Activated naive CD4-positive, alpha-beta T cell treated with anti-CD3 and anti-CD28 coated beads, Interleukin-2, amount 50 U/mL, for 16 hours (primary cell): ENCODE results near the gene LRP2.

Source experiments
- DNase-seq: peaks from one replicate; pipeline ENCODE4 v3.0.0-alpha.2; 2020

LRP2 gene

DNA sequence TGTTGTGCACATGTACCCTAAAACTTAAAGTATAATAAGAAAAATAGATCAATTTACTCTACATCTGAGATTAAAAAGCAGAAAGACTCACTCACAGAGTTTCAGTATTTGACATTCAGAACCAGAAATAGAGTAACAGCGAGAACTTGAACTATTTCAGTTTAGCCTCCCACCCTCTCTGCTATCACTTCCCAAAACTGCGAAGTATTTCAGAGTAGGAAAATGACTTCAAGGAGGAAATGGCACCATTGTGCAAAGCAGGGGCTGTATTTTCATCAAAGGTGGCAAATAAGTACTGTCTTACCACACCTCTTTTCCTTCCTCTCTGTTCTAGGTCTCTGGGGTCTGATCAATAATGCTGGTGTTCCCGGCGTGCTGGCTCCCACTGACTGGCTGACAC is 279.3 kb downstream of the LRP2 start:
- DNase-seq: no peak

DNA sequence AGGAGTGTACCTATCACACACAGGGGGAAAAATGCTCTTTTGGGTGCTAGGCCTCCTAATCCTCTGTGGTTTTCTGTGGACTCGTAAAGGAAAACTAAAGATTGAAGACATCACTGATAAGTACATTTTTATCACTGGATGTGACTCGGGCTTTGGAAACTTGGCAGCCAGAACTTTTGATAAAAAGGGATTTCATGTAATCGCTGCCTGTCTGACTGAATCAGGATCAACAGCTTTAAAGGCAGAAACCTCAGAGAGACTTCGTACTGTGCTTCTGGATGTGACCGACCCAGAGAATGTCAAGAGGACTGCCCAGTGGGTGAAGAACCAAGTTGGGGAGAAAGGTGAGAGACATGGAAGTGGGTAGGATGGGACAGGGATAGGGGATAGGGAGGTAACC is 280.8 kb downstream of the LRP2 start:
- no peak for DNase-seq

DNA sequence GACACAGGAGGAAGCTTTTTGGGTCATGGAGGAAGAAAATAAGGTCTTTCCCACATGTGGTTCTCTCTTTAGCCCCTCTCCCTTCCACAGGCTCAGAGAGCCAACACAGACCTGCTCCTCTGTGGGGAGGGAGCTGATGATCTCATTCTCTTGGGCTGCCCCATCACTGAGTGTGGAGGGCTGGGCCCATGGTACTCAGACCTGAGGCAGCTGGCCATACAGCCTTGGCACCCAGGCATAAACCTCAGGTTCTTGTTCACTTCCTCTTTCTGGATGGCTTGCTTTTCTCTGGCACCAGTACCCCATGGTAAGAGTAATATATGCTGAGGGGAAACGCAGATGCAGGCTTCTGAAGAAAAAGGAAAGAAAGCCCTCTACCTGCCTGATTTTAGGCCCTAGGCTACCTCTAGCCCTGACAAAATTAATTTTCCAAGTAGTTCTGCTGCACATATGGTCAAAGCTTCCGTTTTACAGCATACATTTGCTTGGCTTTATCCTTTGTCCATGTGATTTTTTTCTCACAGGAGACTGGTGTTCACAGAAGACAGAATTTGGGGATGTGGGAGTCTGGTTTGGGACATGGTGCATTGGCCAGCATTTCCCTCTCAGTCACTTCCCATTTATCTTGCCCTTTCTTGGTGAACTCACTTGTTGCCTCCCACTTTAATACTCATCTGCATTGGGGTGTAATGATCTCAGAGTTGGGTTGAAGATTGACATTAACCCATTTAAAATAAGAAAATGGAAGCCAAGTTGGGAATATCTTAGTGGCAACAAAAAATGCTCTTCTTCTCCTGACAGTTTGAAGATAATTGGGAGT is 281.9 kb downstream of the LRP2 start:
- no peak for DNase-seq

DNA sequence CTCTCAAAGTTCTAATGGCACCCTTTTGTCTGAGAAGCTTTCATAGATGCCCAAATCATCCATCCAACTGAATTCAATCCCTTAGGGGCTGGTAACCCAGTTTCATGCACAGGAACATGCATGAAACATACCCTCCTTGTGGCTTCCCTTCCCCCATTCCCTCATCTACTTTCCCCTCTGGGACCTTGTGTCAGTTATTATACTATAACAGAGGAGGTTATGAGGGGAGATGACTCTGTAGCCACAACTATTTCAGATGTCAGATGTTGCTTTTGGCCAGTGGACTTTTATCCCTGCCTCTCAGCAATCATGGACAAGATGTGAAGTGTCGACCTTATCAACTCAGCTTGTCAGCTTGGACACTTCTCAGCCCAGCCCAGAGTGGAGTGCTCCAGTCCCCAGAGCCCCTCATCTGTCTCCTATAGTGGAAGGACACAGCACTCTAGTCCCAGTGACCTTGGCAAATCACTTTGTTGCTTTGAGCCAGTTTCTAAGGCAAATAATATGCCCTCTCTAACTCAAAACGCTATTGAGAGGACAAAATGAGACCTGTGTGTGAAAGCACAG is 284.6 kb downstream of the LRP2 start:
- DNase-seq: no peak
